PFSK-1 (cell line): ENCODE results near the gene THAP10.

Experiments used
- FOXP2 ChIP-seq: optimal IDR thresholded peaks from 2 replicates; pipeline ENCODE3; 2011; ENCODE audit warnings: borderline replicate concordance, control low read depth, inconsistent platforms; ENCODE audit not compliant: insufficient read depth; ENCODE audit errors: extremely low read length, extremely low read depth
- POLR2AphosphoS5 ChIP-seq: IDR thresholded peaks from 2 replicates; pipeline ENCODE4 v1.6.1; 2012; ENCODE audit warnings: low read depth, mild to moderate bottlenecking, control low read depth, low read length, moderate library complexity
- SIN3A ChIP-seq: IDR thresholded peaks from 2 replicates; pipeline ENCODE4 v1.6.1; 2012; ENCODE audit warnings: mild to moderate bottlenecking, low read length, moderate library complexity, borderline replicate concordance; ENCODE audit not compliant: insufficient read depth
- TAF1 ChIP-seq: IDR thresholded peaks from 2 replicates; pipeline ENCODE4 v1.6.1; 2012; ENCODE audit warnings: low read length, control low read depth, borderline replicate concordance; ENCODE audit not compliant: insufficient read depth
- TF ChIP-seq, protein P1 (sequence below), 2 experiments: IDR thresholded peaks; 2 replicates each; pipeline versions ENCODE4 v1.6.1 to v1.8.0; 2011 to 2012; ENCODE audit warnings: low read depth in 2 of 2, low read length in 2 of 2, control low read depth in 1 of 2, inconsistent platforms in 1 of 2, mild to moderate bottlenecking in 1 of 2, moderate library complexity in 1 of 2; ENCODE audit not compliant: insufficient read depth in 1 of 2

Gene THAP10

DNA sequence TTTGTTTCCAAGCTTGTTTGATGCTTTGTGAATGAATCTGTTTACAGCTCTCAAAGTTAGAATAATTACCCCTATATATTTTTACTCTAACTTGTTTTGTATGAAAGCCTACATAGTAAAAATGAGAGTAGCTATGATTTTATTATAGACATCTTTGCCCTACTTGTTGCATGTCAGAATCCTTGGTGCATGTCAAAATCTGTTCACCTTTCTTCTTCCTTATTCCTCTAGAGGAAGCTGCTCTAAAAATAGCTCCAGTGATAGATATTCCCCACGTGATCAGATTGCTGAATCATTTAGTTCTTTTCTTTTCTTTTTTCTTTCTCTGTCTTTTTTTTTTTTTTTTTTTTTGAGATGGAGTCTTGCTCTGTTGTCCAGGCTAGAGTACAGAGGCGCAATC lies 40.2 kb upstream of the THAP10 start:
- no peak for TF ChIP-seq SIN3A
- TF ChIP-seq, protein P1, sequence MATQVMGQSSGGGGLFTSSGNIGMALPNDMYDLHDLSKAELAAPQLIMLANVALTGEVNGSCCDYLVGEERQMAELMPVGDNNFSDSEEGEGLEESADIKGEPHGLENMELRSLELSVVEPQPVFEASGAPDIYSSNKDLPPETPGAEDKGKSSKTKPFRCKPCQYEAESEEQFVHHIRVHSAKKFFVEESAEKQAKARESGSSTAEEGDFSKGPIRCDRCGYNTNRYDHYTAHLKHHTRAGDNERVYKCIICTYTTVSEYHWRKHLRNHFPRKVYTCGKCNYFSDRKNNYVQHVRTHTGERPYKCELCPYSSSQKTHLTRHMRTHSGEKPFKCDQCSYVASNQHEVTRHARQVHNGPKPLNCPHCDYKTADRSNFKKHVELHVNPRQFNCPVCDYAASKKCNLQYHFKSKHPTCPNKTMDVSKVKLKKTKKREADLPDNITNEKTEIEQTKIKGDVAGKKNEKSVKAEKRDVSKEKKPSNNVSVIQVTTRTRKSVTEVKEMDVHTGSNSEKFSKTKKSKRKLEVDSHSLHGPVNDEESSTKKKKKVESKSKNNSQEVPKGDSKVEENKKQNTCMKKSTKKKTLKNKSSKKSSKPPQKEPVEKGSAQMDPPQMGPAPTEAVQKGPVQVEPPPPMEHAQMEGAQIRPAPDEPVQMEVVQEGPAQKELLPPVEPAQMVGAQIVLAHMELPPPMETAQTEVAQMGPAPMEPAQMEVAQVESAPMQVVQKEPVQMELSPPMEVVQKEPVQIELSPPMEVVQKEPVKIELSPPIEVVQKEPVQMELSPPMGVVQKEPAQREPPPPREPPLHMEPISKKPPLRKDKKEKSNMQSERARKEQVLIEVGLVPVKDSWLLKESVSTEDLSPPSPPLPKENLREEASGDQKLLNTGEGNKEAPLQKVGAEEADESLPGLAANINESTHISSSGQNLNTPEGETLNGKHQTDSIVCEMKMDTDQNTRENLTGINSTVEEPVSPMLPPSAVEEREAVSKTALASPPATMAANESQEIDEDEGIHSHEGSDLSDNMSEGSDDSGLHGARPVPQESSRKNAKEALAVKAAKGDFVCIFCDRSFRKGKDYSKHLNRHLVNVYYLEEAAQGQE (IDR thresholded peaks at IDR 0.05; ENCODE audit: insufficient read depth in 1 of 2, low read depth in 2 of 2, low read length in 2 of 2), result no peak
- TF ChIP-seq FOXP2, result no peak

- TF ChIP-seq POLR2AphosphoS5 (no peak), FOXP2 (no peak), SIN3A (no peak), TAF1 (no peak)
- TF ChIP-seq, protein P1 (IDR thresholded peaks at IDR 0.05; ENCODE audit: insufficient read depth in 1 of 2, low read depth in 2 of 2, low read length in 2 of 2), result no peak
These were observed 39.6 kb upstream of the THAP10 start for GRCh38 chr15:70931821-70932220.

DNA sequence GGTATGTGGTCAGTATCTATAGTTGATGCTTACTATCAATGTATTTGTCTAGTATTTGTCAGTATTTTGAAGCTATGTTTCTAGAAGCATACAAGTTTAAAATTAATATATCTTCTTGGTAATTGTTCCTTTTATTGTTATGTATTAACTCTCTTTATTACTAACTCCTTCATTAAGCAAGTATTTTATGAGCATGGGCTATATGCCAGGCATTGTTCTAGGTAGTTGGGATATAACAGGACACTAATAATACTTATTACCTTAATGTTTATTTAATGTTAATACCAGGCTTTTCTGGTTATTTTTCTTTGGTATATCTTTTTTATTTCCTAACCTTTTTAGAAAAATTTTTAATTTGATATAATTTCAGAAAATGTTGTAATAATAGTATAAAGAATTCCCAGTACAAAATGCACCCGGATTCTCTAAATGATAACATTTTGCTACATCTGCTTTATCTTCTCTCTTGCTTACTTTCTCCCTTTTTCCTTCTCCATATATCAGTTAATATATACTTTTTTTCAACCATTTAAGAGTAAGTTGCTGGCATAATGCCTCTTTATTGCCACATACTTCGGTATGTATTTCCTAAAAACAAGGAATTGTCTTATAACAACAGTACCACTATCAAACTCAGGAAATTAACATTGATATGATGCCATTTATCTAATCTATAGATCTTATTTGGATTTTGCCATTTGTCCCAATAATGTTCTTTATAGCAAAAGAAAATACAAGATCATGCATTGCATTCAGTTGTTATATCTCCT lies 31.3 kb upstream of the THAP10 start:
- TF ChIP-seq, protein P1 (IDR thresholded peaks at IDR 0.05; ENCODE audit: insufficient read depth in 1 of 2, low read depth in 2 of 2, low read length in 2 of 2), result no peak
- no peak for TF ChIP-seq FOXP2
- no peak for TF ChIP-seq TAF1
- TF ChIP-seq POLR2AphosphoS5, result no peak
- TF ChIP-seq SIN3A, result no peak

- no peak for TF ChIP-seq POLR2AphosphoS5
- no peak for TF ChIP-seq FOXP2
- no peak for TF ChIP-seq TAF1
- TF ChIP-seq SIN3A, result no peak
- TF ChIP-seq, protein P1 (IDR thresholded peaks at IDR 0.05; ENCODE audit: insufficient read depth in 1 of 2, low read depth in 2 of 2, low read length in 2 of 2), result no peak
These were observed 29.9 kb upstream of the THAP10 start for GRCh38 chr15:70922119-70922518.
